LHCN-M2 (cell line): ENCODE data around the gene CMTM7. TPM values are rescaled to one million over a fixed set of nuclear protein-coding genes. Genes with fewer than 3 reads are reported as not detected.

Experiments used
- DNase-seq: peaks from one replicate; pipeline ENCODE4 v3.0.0-alpha.2; 2012; ENCODE audit warnings: low read depth
- total RNA-seq: library from RNA; depleted of rRNA; stranded (reverse); fragments of >200 nt; gene quantifications from 2 replicates; pipeline ENCODE4 v1.2.3, GENCODE V29; 2014

The CMTM7 gene
- total RNA-seq, 1 experiment from 2014 or later: 11.3 TPM

- no peak for DNase-seq
Observed at GRCh38 chr3:32413845-32414521, 22.3 kb downstream of the CMTM7 start.

DNA sequence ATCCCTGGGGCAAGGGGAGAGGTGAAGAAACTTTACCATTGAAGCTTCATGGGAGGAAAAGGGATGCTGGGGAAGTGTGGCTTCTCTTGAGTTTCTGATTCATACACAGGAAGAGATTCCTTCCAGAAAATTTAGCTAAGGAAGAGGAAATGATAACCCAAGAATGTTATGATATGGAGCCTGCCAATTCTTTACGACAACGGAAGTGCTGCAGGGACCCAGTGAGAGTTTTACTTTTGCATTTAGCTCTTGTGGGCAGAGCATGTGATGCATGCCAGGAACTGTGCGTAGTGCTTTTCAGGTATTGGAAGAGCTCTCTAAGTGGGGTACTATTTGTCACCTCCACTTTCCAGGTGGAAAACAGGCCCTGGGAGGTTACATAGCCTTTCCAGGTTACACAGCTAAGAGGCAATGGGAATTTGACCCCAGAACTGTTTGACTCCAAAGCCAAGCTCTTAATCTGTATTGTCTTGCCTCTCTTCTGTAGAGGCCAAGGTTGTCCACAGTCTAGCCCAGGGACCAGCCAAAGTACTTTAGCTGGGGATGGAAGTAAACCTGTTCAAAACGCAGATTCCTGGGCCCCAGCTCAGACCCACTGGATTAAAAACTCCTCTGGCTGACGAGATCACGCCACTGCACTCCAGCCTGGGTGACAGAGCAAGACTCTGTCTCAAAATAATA lies 23.0 kb downstream of the CMTM7 start:
- DNase-seq: no peak

DNA sequence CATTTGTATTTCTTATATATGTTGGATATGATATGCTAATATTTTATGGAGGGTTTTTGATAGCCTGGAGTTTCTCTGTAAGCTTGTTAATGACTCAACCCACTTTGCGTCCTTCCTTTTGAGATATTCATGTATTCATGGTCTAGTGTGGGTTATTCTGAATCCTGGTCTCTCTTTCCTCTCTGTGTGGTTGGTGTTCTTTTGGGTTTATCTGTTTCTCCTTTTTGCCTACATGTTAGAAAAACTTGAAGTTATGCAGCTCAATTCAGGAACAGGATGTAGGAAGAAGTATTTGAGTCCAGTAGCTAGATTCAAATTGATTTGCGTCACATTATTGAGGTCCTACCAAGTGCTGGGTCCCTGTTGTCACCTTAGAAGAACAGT lies 28.1 kb downstream of the CMTM7 start:
- no peak for DNase-seq

DNA sequence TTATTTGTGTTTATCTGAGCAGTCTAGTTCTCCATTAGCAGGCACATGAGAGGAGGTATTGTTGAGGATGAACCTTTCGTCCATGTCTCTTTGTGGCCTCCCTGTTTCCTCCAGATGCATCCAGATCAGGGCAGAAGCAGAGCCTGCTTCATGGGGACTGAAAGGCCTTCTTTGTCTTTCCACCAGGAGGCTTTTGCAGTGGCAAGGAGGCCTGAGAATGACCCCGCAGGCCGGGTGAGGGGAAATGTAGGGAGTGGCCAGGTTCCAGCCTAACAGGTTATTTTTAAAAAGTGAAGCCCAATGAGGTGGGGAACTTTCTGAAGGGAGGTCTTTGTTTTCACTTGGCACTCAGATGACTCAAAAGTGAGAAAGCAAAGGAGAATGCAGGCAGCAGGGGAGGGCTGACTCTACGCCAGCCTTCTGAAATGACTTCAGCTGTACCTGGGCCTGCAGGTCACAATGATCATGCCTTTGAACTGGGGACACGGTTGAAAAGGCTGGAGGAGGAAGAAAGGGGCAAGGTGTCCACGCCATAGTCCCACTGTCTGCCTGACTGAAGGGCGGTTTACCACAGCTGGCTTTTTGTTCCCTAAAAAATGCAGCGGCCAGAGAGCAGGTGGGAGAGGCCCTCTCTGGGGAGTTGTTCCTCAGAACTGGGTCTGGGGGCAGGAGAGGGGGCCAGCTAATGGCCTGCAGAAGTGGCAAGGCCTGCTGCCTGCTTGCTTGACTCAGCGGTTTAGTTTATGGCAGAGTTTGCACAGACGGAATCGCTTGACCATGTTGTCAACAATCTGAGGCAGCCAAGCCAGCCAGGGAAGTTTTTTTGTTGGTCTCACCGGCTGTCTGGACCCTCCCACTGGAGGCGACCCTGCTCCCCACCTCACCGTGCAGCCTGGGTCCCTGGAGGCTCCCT lies 28.7 kb downstream of the CMTM7 start:
- DNase-seq: peak; percentile 9

DNA sequence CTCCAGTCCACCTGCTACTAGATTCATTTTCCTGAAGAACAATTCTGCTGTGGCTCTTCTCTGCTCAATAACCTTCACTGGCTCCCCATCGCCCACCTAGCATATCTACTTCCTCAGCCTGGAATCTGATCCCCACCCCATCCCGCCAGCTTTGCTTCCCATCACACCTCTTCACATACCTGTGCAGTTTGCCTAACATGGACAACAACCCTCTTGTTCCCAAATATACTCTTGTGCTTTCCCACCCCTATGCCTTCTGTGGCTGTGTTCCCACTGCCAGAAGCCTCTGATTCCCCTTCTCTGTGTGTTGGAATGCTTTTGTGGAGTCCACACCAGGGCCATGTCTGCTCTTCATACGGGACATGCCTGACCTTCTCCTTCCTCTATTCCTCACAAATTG lies 29.5 kb downstream of the CMTM7 start:
- DNase-seq: no peak

DNA sequence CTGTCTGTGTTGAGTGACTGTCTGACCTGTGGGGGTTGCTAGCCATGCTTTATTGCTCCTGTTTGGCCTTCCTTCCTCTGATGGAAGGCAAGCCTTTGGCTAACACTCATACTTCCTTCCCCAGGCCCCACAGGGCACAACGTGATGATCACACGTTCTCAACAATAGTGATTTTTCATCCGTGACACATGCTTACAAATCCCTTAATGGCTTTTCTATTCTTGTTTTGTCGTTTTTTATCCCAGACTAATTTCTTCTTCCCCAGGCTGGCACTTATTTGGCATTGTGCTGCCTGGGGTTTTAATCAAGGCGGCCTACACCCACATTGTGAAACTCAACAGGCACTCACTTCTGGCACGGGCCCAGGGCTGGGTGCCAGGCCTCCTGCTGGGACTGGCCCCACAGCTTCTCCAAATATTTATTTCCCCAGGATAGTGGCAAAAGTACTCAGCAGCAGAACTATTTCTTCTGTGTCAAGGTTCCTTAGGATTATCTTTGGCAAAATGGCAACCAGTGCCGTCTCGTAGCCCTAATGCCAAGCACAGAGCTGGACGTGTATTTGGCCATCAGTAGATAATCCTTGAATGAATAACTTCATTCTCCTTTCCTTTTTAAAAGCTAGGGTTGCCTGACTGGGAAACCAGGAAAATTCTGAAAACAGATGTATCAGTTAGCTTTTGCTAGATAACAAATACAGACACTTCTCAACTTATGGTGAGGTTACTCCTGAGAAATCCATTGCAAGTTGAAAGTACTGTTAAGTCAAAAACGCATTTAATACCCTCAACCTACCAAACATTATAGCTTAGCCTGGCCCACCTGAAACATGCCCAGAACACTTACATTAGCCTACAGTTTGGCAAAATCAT lies 30.6 kb downstream of the CMTM7 start:
- peak; percentile 91 for DNase-seq

GRCh38 chr3:32422943-32423342 lies 31.3 kb downstream of the CMTM7 start:
- no peak for DNase-seq

GRCh38 chr3:32423534-32423933 lies 31.9 kb downstream of the CMTM7 start:
- DNase-seq: no peak

- no peak for DNase-seq
Observed at GRCh38 chr3:32423956-32424557, 32.4 kb downstream of the CMTM7 start.

DNA sequence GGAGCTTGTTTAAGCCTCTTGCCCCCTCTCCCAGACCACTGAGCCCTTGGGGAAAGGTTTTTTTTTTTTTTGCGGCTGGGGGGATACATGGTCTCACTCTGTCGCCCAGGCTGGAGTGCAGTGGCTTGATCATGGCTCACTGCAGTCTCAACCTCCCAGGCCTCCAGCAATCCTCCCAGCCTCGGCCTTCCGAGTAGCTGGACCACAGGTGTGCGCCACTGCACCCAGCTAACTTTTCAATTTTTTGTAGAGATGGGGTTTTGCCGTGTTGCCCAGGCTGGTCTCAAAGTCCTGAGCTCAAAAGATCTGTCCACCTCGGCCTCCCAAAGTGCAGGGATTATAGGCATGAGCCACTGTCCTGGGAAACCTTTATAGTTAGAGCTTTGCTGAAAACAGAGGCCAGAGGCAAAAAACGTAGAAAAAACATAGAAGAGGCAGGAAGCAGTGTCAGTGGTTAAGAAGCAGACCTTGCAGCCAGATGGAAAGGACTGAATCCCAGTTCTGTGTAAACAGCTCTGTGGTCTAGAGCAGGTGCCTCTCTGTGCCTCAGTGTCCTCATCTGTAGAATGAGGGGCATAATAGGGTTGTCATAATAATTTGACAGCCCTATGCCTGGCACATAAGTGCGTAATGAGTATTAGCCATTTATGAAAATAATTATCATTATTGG lies 33.1 kb downstream of the CMTM7 start:
- no peak for DNase-seq

DNA sequence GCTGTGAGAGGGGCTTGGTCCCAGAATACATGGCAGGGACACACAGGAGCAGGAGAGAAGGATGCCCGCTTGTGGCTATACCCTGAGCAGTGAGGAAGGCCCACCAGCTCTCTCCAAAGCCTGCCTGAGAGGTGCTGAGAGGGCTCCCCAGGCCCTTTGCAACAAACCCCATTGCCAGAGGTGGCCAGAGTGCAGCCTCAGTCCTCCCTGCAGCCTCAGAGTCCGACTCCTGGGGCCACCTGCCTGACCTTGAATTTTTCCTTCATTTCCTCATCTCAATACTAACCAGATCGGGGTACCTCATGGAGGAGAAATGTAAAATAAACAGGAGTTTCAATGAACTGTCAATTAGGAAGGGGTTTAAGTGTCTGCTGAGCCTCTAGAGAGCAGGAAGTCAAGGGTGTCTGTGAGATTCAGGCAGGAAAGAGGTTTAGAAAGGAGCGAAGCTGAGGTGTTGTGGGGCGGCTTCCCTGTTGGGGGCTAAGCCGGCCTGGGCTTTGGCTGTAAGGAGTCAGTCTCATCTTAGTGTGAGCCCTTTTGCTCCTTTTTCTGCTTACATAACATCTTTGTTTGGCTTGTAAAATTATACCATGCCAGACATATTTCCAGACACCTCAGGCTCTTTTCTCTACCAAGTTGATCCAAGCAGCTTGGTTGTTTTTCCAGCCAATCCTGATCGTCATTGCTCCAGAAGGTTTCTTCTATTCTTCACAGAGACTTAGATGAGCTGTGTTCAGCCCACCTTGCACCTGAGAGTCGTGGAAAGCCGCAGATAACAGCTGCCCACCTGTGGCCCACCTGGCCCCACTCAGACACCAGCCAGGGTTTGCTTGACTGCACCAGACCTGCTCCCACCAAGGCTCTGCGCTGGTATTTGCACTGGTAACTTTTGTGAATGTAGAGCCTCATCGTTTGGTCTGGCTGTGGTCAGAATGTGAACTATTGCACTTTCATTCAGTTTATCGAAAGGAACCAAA lies 36.7 kb downstream of the CMTM7 start:
- no peak for DNase-seq

DNA sequence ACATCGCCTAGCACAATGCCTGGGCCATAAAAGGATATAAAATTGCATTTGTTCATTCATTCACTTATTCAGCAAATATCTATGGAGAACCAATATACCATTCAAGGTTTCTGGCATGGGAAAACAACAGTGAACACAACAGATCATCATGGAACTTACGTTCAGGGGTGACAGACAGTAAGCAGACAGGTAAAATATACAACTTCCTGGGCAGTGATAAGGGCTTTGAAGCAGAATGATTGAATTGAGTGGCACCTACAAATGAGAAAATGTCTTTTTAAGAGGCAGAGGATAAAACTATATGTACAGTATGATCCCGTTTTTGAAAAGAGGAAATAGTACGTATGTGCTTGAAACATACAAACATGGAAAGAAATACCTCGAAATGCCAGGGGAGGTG lies 39.2 kb downstream of the CMTM7 start:
- DNase-seq: no peak

DNA sequence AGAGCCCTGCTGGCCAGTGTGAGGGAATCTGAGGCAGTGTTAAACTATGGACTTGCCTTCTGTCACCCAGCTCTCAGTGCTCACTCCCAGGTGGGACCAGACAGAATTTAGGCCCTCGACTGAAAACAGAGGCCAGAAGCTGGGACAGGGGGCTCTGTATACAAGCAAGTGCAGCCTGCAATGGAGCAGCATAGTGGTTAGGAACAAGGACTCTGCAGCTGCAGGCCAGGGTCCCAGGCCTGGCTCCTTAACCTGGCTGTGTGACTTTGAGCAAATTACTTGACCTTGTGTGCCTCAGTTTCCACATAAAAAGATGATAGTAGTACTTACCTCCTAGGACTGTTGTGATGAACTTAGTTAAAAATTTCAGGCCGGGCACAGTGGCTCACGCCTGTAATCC lies 39.8 kb downstream of the CMTM7 start:
- DNase-seq: no peak

DNA sequence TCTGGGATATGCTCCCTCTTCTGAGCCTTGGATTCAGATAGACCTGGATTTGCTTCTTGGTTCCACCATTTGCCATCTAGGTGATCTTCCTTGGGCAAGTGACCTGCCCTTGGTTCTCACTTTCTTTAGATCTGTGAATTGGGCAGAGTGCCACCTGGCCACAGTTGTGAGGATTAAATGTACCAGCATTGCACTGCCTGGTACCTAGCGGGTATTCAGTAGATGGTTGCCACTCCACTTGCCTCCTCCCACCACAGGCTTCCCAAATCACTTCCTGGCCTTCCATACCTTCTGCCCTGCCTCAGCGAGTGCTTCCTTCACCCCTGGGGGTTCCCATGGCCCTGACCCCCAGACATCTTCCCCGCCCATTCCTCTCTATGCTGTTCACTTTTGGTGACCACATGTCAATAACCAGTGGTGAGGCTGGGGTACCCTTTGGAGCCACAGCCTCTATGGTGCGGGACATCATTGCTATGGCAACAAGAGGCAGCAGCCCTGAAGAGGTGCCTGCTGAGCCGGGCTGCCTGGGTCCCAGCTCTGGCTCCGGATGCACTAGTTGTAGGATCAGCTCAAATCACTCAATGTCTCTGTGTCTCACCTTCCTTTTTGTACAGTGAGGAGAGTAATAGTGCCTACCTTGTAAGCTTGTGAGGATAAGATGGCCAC lies 40.5 kb downstream of the CMTM7 start:
- no peak for DNase-seq

- DNase-seq: peak; percentile 75
Observed at GRCh38 chr3:32432711-32433530, 41.3 kb downstream of the CMTM7 start.

DNA sequence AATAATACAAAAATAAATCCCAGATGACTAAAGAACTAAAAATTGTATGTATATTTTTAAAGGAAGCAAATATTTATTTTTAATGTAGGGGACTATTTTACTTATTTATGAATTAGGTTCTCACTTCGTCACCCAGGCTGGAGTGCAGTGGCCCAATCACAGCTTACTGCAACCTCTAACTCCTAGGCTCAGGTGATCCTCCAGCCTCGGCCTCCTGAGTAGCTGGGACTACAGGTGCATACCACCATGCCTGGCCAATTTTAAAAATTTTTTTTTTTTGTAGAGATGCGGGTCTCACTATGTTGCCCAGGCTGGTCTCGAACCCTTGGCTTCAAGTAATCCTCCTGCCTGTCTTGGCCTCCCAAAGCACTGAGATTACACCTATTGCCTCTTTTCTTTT lies 42.6 kb downstream of the CMTM7 start:
- DNase-seq: no peak

GRCh38 chr3:32435911-32436815 lies 44.5 kb downstream of the CMTM7 start:
- no peak for DNase-seq
